Effector memory CD4-positive, alpha-beta T cell (primary cell): ENCODE measurements around the gene UQCR10.

Experiments used
- DNase-seq, 3 donors: peaks; one replicate each; pipeline ENCODE4 v3.0.0-alpha.2; 2020
- H3K27ac ChIP-seq: 2 replicates; pipeline ENCODE4 v1.7.0; 2013; ENCODE audit warnings: mild to moderate bottlenecking, low read length, moderate library complexity; ENCODE audit not compliant: insufficient read depth, poor library complexity, severe bottlenecking
- H3K27me3 ChIP-seq: replicated peaks from 2 replicates; pipeline ENCODE4 v1.7.0; 2013; ENCODE audit warnings: mild to moderate bottlenecking, low read length; ENCODE audit not compliant: insufficient read depth, control insufficient read depth, poor library complexity, severe bottlenecking
- H3K36me3 ChIP-seq: 2 replicates; pipeline ENCODE4 v1.7.0; 2013; ENCODE audit warnings: mild to moderate bottlenecking, low read length, moderate library complexity; ENCODE audit not compliant: control insufficient read depth, insufficient read depth
- H3K4me1 ChIP-seq: 2 replicates; pipeline ENCODE4 v1.7.0; 2013; ENCODE audit warnings: low read length, mild to moderate bottlenecking; ENCODE audit not compliant: control insufficient read depth, insufficient read depth, poor library complexity, severe bottlenecking
- H3K4me3 ChIP-seq: 2 replicates; pipeline ENCODE4 v1.7.0; 2013; ENCODE audit warnings: low read length, low read depth, mild to moderate bottlenecking; ENCODE audit not compliant: insufficient read depth, poor library complexity, severe bottlenecking
- H3K9me3 ChIP-seq: 2 replicates; pipeline ENCODE4 v1.7.0; 2013; ENCODE audit warnings: mild to moderate bottlenecking, low read length, moderate library complexity; ENCODE audit not compliant: control insufficient read depth
- total RNA-seq, 3 donors: gene quantifications; one replicate each; lab custom pipeline; 2026; lab: John Stamatoyannopoulos, UW

UQCR10 gene
- 14.4 to 24.0 (median 16.8) reads per million in 3 donors for total RNA-seq

DNA sequence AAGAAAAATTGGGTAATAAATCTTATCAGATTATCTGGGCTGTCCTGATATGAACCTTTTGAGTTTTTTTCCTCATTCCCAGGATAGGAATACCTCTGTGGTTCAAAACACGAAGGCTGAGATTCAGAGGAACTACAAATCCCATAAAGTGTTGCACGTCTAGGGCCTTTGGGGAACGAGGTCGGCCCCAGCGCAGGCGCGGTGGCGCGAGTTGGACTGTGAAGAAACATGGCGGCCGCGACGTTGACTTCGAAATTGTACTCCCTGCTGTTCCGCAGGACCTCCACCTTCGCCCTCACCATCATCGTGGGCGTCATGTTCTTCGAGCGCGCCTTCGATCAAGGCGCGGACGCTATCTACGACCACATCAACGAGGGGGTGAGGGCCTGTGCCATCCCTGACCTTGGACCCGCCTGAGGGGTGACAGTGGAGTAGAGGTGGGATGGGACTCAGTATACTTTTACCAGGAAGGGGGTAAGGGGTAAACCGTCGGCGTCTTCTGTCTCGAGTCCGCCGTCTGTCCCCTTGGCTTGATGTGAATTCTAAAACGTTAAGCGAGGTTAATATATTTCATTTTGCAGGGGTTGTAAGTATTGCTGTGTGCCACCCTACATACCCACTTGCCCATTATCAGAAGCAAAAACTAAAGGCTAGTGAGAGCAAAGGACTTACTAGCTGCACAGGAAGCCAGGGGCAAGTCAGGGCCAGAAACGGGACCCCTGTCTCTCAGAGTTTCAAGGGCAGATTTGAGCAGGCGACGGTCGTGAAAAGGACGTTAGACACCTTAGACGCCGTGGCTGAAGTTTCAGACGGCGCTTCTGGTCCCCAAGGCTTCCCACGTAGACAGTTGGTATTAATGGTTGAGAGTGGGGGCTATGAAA is at the start of gene UQCR10:
Gene UQCR10, plus strand, starts transcription at position 199 of the 881 bp plus-strand sequence. Its CDS starts 30 bp downstream, at position 229.
- Histone ChIP-seq H3K27me3 (no peaks in the 10 kb centered on the region), H3K9me3 (no peaks in the 10 kb centered on the region), H3K4me1 (peaks cover 9% of the 10 kb centered on the region), H3K36me3 (peaks cover 16% of the 10 kb centered on the region), H3K4me3 (peak within 1 kb of the TSS; percentile 86), H3K27ac (peak within 1 kb of the TSS; percentile 82)
- peak; percentile 82 to 91 (median 84) for DNase-seq

GRCh38 chr22:29717789-29718188 is 49.4 kb upstream of the UQCR10 start:
- no peak overlapping the region for H3K4me3 ChIP-seq
- peaks cover 17% of the 10 kb centered on the region for H3K27me3 ChIP-seq
- no peaks in the 10 kb centered on the region for H3K9me3 ChIP-seq
- H3K27ac ChIP-seq, result no peak overlapping the region
- no peak for DNase-seq
- peaks cover 6% of the 10 kb centered on the region for H3K4me1 ChIP-seq
- no peaks in the 10 kb centered on the region for H3K36me3 ChIP-seq

GRCh38 chr22:29718949-29719898 is 47.9 kb upstream of the UQCR10 start:
- no peaks in the 10 kb centered on the region for H3K9me3 ChIP-seq
- H3K4me3 ChIP-seq, result no peak overlapping the region
- no peak for DNase-seq
- peaks cover 6% of the 10 kb centered on the region for H3K4me1 ChIP-seq
- H3K36me3 ChIP-seq, result no peaks in the 10 kb centered on the region
- H3K27me3 ChIP-seq, result peaks cover 17% of the 10 kb centered on the region
- no peak overlapping the region for H3K27ac ChIP-seq

DNA sequence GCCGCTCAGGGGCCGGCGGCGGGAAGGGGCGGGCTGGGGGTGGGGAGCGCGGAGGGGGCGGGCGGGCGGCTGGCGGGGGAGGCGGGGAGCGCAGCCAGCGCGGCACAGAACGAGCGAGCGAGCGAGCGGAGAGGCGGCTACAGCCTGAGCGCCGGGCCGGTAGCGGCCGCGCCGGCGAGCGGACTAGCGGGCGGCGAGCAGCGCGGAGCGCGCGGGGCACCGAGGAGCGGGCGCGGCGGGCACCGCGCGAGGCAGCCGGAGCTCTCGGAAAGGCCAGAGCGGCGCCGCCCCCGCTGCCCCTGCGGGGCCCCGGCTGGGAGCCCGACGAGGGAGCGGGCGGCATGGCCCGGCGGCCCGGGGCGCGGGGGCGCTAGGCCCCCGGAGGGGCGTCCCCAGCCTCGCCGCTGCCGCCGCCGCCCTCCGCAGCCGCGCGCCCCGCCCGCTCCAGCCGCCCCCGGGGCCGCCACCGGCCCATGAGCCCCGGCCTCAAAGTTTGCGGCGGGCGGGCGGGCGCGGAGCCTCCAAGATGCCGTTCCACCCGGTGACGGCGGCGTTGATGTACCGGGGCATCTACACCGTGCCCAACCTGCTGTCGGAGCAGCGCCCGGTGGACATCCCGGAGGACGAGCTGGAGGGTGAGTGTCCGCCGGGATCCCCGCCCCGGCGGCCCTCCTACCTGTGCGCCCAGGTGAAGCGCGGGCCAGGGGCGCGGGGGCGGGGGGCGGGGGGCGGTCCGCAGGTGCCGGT is 47.1 kb upstream of the UQCR10 start, which contains the start of gene CABP7:
Gene CABP7, plus strand, starts transcription at position 105 of the 747 bp plus-strand sequence. Its CDS starts 422 bp downstream, at position 527.
- H3K36me3 ChIP-seq, result no peaks in the 10 kb centered on the region
- no peaks in the 10 kb centered on the region for H3K9me3 ChIP-seq
- peaks cover 16% of the 10 kb centered on the region for H3K27me3 ChIP-seq
- DNase-seq, result no peak
- peaks cover 6% of the 10 kb centered on the region for H3K4me1 ChIP-seq
- H3K27ac ChIP-seq, result no peak within 1 kb of the TSS
- no peak within 1 kb of the TSS for H3K4me3 ChIP-seq

GRCh38 chr22:29720811-29721323 is 46.3 kb upstream of the UQCR10 start:
- Histone ChIP-seq H3K27ac (no peak overlapping the region), H3K4me1 (peaks cover 6% of the 10 kb centered on the region), H3K9me3 (no peaks in the 10 kb centered on the region), H3K27me3 (peaks cover 15% of the 10 kb centered on the region), H3K4me3 (no peak overlapping the region), H3K36me3 (no peaks in the 10 kb centered on the region)
- DNase-seq, result no peak

DNA sequence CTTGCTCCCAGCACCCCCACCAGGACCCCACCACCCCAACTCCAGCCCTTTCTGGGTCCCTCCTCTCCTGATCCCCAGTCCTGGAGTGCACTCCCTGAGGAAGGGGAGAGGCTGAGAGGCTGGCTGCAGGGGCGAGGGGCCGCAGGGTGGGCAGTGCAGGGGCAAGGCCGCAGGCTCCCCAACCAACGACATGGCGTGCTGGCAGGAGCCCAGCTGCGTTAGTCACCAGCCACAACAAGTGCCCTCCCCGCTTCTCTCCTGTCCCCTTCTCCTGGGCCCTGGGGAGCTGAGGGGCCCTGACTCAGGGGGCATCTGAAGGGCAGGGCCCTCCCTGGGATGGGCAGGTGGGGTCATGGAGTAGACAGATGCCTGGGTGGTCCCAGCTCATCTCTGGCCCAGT is 45.0 kb upstream of the UQCR10 start:
- no peak overlapping the region for H3K4me3 ChIP-seq
- no peak for DNase-seq
- H3K27me3 ChIP-seq, result peaks cover 15% of the 10 kb centered on the region

DNA sequence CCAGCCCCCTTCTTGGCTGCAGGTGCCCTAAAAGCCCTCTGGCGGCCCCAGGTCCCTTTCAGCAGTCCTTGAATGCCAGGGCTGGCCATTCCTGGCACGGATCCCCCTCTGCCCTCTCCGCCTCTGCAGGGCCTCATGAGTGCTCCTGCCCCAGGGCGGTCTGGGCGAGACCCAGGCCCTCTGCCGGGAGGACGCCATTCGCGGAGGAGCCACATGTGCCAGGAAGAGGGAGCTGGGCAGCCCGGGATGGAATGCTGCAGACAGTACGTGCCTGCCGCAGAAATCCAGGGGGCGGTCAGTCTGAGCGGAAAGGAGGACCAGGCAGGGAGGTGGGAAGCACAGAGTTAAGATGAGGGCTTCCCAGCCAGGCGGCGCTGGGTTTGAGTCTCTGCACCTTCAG is 44.6 kb upstream of the UQCR10 start:
- H3K4me1 ChIP-seq, result peaks cover 6% of the 10 kb centered on the region
- H3K36me3 ChIP-seq, result no peaks in the 10 kb centered on the region
- H3K27me3 ChIP-seq, result peaks cover 15% of the 10 kb centered on the region

More for the DNA sequence above, 45.0 kb upstream of the UQCR10 start:
- no peaks in the 10 kb centered on the region for H3K36me3 ChIP-seq
- H3K4me1 ChIP-seq, result peaks cover 6% of the 10 kb centered on the region
- H3K27ac ChIP-seq, result no peak overlapping the region
- no peaks in the 10 kb centered on the region for H3K9me3 ChIP-seq

DNA sequence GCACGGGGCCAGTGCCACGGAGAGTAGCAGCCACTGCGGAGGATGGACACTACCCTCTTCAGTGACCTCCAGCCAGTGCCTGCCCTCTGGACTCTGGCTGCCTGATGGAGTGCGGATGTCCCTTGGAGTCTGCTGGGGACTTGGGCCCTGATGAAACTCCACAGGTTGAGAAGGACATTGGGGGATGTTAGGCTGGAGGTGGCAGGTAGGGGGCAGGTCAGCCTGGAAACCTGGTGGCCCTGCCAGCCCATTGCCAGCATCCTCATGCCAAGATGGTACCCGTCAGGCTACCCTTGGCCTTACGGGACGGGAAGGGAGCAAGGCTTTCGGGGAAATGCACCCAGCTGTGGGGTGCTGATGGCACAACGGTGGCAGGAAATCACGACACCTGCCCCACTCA is 43.4 kb upstream of the UQCR10 start:
- H3K27me3 ChIP-seq, result peaks cover 15% of the 10 kb centered on the region
- no peaks in the 10 kb centered on the region for H3K9me3 ChIP-seq
- no peaks in the 10 kb centered on the region for H3K36me3 ChIP-seq
- no peak overlapping the region for H3K27ac ChIP-seq
- no peak overlapping the region for H3K4me3 ChIP-seq
- peaks cover 6% of the 10 kb centered on the region for H3K4me1 ChIP-seq
- no peak for DNase-seq

More for the DNA sequence above, 44.6 kb upstream of the UQCR10 start:
- Histone ChIP-seq H3K27ac (no peak overlapping the region), H3K4me3 (no peak overlapping the region), H3K9me3 (no peaks in the 10 kb centered on the region)
- DNase-seq, result no peak

- Histone ChIP-seq H3K27ac (no peak overlapping the region), H3K9me3 (no peaks in the 10 kb centered on the region), H3K4me1 (no peaks in the 10 kb centered on the region), H3K4me3 (no peak overlapping the region), H3K36me3 (no peaks in the 10 kb centered on the region), H3K27me3 (peaks cover 8% of the 10 kb centered on the region)
- DNase-seq, result no peak
Observed at GRCh38 chr22:29724843-29725242, 42.3 kb upstream of the UQCR10 start.
